GM10248 (cell line): ENCODE measurements around the gene HES4.
A peak's percentile ranks its signal among the peaks of the same experiment; 100 is the strongest.

Experiments
- CTCF ChIA-PET: fragments of 300-600 bp; sonication (Branson Sonifier 250); formaldehyde crosslinking; extraction: SDS; loops from one replicate; lab custom pipeline; 2021; ENCODE audit warnings: antibody characterized with exemption; lab: Yijun Ruan, JAX
- POLR2A ChIA-PET: fragments of 350-650 bp; sonication (Branson Sonifier 250); formaldehyde crosslinking; extraction: SDS; loops from one replicate; lab custom pipeline; 2020; ENCODE audit warnings: antibody characterized with exemption; lab: Yijun Ruan, JAX
- DNase-seq: peaks from one replicate; pipeline ENCODE4 v3.0.0; 2012; ENCODE audit errors: extremely low spot score
- CTCF ChIP-seq: IDR thresholded peaks from 2 replicates; pipeline ENCODE4 v1.5.1; 2012; ENCODE audit warnings: mild to moderate bottlenecking, low read depth; ENCODE audit errors: extremely low read depth, missing control alignments, control extremely low read depth

HES4 gene

GRCh38 chr1:962381-963300 lies 37.3 kb downstream of the HES4 start:
- TF ChIP-seq CTCF: no peak
- DNase-seq: no peak
- ChIA-PET POLR2A (no interaction called here), CTCF (interaction anchor here (1.1 kb wide), 1 partner anchor 19 kb away, joined by 3 read pairs; the partner anchor contains the start of gene PERM1)

GRCh38 chr1:961132-961669 lies 38.7 kb downstream of the HES4 start:
- CTCF ChIA-PET: interaction anchor here (0.7 to 1.0 kb wide), 2 partner anchors 11 to 15 kb away, joined by 3 to 5 read pairs; no protein-coding TSS in a partner anchor
- TF ChIP-seq CTCF: no peak
- POLR2A ChIA-PET: no interaction called here
- no peak for DNase-seq

- DNase-seq: peak; percentile 89
- no peak for TF ChIP-seq CTCF
- POLR2A ChIA-PET: no interaction called here
- CTCF ChIA-PET: interaction anchor here (0.7 to 1.0 kb wide), 2 partner anchors 12 to 16 kb away, joined by 3 to 5 read pairs; no protein-coding TSS in a partner anchor
Observed at GRCh38 chr1:960363-961131, 39.4 kb downstream of the HES4 start, which contains the start of gene KLHL17. Gene KLHL17 (plus strand): TSS chr1:960584. CDS start chr1:960694, 110 bp downstream.

GRCh38 chr1:959731-960362 lies 40.0 kb downstream of the HES4 start:
- ChIA-PET CTCF (no interaction called here), POLR2A (no interaction called here)
- no peak for TF ChIP-seq CTCF
- DNase-seq: no peak

- peak; percentile 95 for DNase-seq
- CTCF ChIA-PET: no interaction called here
- POLR2A ChIA-PET: no interaction called here
- no peak for TF ChIP-seq CTCF
Observed at GRCh38 chr1:958823-959730, 40.8 kb downstream of the HES4 start, which contains the start of gene NOC2L. Gene NOC2L (minus strand): TSS chr1:959256. CDS start chr1:959240, 16 bp downstream.
